HuH-7.5 (cell line): Measurements from ENCODE around the gene PHF21A.

Experiments
- DNase-seq: peaks from one replicate; pipeline ENCODE4 v3.0.0; 2011; ENCODE audit warnings: low spot score

The PHF21A gene

GRCh38 chr11:46121301-46121723, at the start of gene PHF21A:
TSS of gene PHF21A (minus strand) at chr11:46121454. CDS start at chr11:46084219, 37,235 bp downstream.
- DNase-seq, result peak; percentile 81

GRCh38 chr11:46170797-46171196, 49.5 kb upstream of the PHF21A start:
- DNase-seq, result no peak

GRCh38 chr11:46162700-46163099, 41.4 kb upstream of the PHF21A start:
- no peak for DNase-seq

- DNase-seq, result no peak
These were observed 39.9 kb upstream of the PHF21A start for GRCh38 chr11:46161201-46161600.

- DNase-seq, result no peak
These were observed 38.8 kb upstream of the PHF21A start for GRCh38 chr11:46160100-46160499.

GRCh38 chr11:46159680-46160079, 38.4 kb upstream of the PHF21A start:
- no peak for DNase-seq

- DNase-seq, result no peak
These were observed 28.6 kb upstream of the PHF21A start for GRCh38 chr11:46149826-46150225.

- no peak for DNase-seq
These were observed 28.1 kb upstream of the PHF21A start for GRCh38 chr11:46149342-46149741.

- no peak for DNase-seq
These were observed 23.5 kb upstream of the PHF21A start for GRCh38 chr11:46144741-46145140.

GRCh38 chr11:46143049-46143806, 22.0 kb upstream of the PHF21A start:
- no peak for DNase-seq

GRCh38 chr11:46142561-46142960, 21.3 kb upstream of the PHF21A start:
- DNase-seq, result no peak

GRCh38 chr11:46141597-46141996, 20.3 kb upstream of the PHF21A start:
- no peak for DNase-seq

GRCh38 chr11:46134540-46134939, 13.3 kb upstream of the PHF21A start:
- DNase-seq, result no peak

- DNase-seq, result no peak
These were observed 12.8 kb upstream of the PHF21A start for GRCh38 chr11:46134061-46134460.

- no peak for DNase-seq
These were observed 11.9 kb upstream of the PHF21A start for GRCh38 chr11:46133119-46133518.

- DNase-seq, result no peak
These were observed 9.2 kb upstream of the PHF21A start for GRCh38 chr11:46130286-46130940.

- no peak for DNase-seq
These were observed 7.9 kb upstream of the PHF21A start for GRCh38 chr11:46129133-46129532.

- peak; percentile 82 for DNase-seq
These were observed 5.9 kb upstream of the PHF21A start for GRCh38 chr11:46127150-46127638.

GRCh38 chr11:46125284-46125683, 4.0 kb upstream of the PHF21A start:
- DNase-seq, result no peak

GRCh38 chr11:46122945-46123715, 1.9 kb upstream of the PHF21A start:
- no peak for DNase-seq

GRCh38 chr11:46121724-46122477, 647 bp upstream of the PHF21A start:
- peak; percentile 55 for DNase-seq
